PFSK-1 (cell line): ENCODE results near the gene WDPCP.

ENCODE experiments used
- FOXP2 ChIP-seq: optimal IDR thresholded peaks from 2 replicates; pipeline ENCODE3; 2011; ENCODE audit warnings: borderline replicate concordance, control low read depth, inconsistent platforms; ENCODE audit not compliant: insufficient read depth; ENCODE audit errors: extremely low read length, extremely low read depth
- POLR2AphosphoS5 ChIP-seq: IDR thresholded peaks from 2 replicates; pipeline ENCODE4 v1.6.1; 2012; ENCODE audit warnings: low read depth, mild to moderate bottlenecking, control low read depth, low read length, moderate library complexity
- SIN3A ChIP-seq: IDR thresholded peaks from 2 replicates; pipeline ENCODE4 v1.6.1; 2012; ENCODE audit warnings: mild to moderate bottlenecking, low read length, moderate library complexity, borderline replicate concordance; ENCODE audit not compliant: insufficient read depth
- TAF1 ChIP-seq: IDR thresholded peaks from 2 replicates; pipeline ENCODE4 v1.6.1; 2012; ENCODE audit warnings: low read length, control low read depth, borderline replicate concordance; ENCODE audit not compliant: insufficient read depth
- TF ChIP-seq, protein P1 (sequence below), 2 experiments: IDR thresholded peaks; 2 replicates each; pipeline versions ENCODE4 v1.6.1 to v1.8.0; 2011 to 2012; ENCODE audit warnings: low read depth in 2 of 2, low read length in 2 of 2, control low read depth in 1 of 2, inconsistent platforms in 1 of 2, mild to moderate bottlenecking in 1 of 2, moderate library complexity in 1 of 2; ENCODE audit not compliant: insufficient read depth in 1 of 2

WDPCP gene

DNA sequence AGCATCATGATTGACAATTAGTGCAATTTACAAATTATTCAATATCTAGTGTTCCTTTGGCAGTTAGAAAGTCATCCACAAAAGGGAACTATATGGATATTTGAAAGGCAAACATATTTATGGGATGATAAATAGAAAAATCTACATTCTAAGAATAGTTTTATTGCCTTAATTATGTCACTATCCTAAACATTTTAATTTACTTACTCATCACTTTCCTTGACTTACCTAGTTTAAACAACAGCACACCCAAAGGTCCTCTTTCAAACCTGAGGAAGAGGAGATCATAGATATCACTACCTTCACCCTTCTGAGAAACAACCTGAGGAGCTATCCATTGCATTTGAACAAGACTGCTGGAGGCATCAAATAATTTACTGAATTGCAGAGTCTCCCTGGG is 184.5 kb downstream of the WDPCP start:
- no peak for TF ChIP-seq TAF1
- TF ChIP-seq, protein P1, sequence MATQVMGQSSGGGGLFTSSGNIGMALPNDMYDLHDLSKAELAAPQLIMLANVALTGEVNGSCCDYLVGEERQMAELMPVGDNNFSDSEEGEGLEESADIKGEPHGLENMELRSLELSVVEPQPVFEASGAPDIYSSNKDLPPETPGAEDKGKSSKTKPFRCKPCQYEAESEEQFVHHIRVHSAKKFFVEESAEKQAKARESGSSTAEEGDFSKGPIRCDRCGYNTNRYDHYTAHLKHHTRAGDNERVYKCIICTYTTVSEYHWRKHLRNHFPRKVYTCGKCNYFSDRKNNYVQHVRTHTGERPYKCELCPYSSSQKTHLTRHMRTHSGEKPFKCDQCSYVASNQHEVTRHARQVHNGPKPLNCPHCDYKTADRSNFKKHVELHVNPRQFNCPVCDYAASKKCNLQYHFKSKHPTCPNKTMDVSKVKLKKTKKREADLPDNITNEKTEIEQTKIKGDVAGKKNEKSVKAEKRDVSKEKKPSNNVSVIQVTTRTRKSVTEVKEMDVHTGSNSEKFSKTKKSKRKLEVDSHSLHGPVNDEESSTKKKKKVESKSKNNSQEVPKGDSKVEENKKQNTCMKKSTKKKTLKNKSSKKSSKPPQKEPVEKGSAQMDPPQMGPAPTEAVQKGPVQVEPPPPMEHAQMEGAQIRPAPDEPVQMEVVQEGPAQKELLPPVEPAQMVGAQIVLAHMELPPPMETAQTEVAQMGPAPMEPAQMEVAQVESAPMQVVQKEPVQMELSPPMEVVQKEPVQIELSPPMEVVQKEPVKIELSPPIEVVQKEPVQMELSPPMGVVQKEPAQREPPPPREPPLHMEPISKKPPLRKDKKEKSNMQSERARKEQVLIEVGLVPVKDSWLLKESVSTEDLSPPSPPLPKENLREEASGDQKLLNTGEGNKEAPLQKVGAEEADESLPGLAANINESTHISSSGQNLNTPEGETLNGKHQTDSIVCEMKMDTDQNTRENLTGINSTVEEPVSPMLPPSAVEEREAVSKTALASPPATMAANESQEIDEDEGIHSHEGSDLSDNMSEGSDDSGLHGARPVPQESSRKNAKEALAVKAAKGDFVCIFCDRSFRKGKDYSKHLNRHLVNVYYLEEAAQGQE (IDR thresholded peaks at IDR 0.05; ENCODE audit: insufficient read depth in 1 of 2, low read depth in 2 of 2, low read length in 2 of 2) = no peak

GRCh38 chr2:63399156-63399555 is 189.1 kb downstream of the WDPCP start:
- TF ChIP-seq POLR2AphosphoS5 = no peak
- TF ChIP-seq, protein P1 (IDR thresholded peaks at IDR 0.05; ENCODE audit: insufficient read depth in 1 of 2, low read depth in 2 of 2, low read length in 2 of 2) = no peak
- no peak for TF ChIP-seq FOXP2
- TF ChIP-seq SIN3A = no peak
- no peak for TF ChIP-seq TAF1

- no peak for TF ChIP-seq SIN3A
- TF ChIP-seq, protein P1 (IDR thresholded peaks at IDR 0.05; ENCODE audit: insufficient read depth in 1 of 2, low read depth in 2 of 2, low read length in 2 of 2) = no peak
- TF ChIP-seq FOXP2 = no peak
- no peak for TF ChIP-seq TAF1
- no peak for TF ChIP-seq POLR2AphosphoS5
Observed at GRCh38 chr2:63379451-63379850, 208.8 kb downstream of the WDPCP start.

- TF ChIP-seq, protein P1 (IDR thresholded peaks at IDR 0.05; ENCODE audit: insufficient read depth in 1 of 2, low read depth in 2 of 2, low read length in 2 of 2) = no peak
- TF ChIP-seq POLR2AphosphoS5 (no peak), FOXP2 (no peak), TAF1 (no peak), SIN3A (no peak)
Observed at GRCh38 chr2:63378589-63378988, 209.7 kb downstream of the WDPCP start.

DNA sequence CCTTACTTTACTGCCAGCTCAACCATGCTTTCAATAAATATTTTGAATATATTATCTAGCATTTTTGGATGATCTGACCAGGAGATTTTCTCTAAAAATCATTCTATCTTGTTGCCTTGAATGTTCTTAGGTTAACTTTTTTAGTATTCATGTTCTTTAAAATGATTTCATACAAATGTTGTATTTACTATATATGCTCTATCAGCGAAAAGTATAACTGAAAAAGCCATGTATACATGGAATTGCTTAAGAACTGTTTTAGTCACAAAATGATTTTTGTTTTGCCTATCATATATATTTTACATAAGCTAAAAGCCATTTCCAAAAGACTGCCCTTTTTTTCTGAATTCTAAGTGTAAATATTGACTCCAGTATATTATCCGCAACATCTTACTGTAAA is 213.9 kb downstream of the WDPCP start:
- TF ChIP-seq SIN3A (no peak), TAF1 (no peak), POLR2AphosphoS5 (no peak), FOXP2 (no peak)
- TF ChIP-seq, protein P1 (IDR thresholded peaks at IDR 0.05; ENCODE audit: insufficient read depth in 1 of 2, low read depth in 2 of 2, low read length in 2 of 2) = no peak
